Keratinocyte (primary cell): Measurements from ENCODE around the gene TOP2A. TPM values are rescaled to one million over a fixed set of nuclear protein-coding genes. Genes with fewer than 3 reads are reported as not detected.
A peak's percentile ranks its signal among the peaks of the same experiment; 100 is the strongest.

Source experiments
- DNase-seq: peaks from one replicate; pipeline ENCODE4 v3.0.0-alpha.2; 2011; ENCODE audit warnings: low read depth, missing footprints, low spot score
- FAIRE-seq: peaks from 2 replicates; lab custom pipeline; 2011; peaks lifted over from hg19 to GRCh38; lab: Jason Lieb, UNC
- H2AFZ ChIP-seq: 2 replicates; pipeline ENCODE4 v1.6.0; 2012; ENCODE audit warnings: low read length, control low read depth, inconsistent platforms; ENCODE audit not compliant: control insufficient read depth
- H3K27ac ChIP-seq: 2 replicates; pipeline ENCODE4 v1.5.1; 2011; ENCODE audit warnings: low read length; ENCODE audit not compliant: control insufficient read depth, insufficient read depth
- H3K27me3 ChIP-seq: 3 replicates; pipeline ENCODE4 v1.6.0; 2011; ENCODE audit warnings: low read length; ENCODE audit not compliant: control insufficient read depth, insufficient read depth; ENCODE audit errors: extremely low read depth
- H3K36me3 ChIP-seq, 2 experiments: 2 replicates in 1 of 2; 3 replicates in 1 of 2; pipeline ENCODE4 v1.5.1; 2011; ENCODE audit warnings: low read length in 2 of 2, mild to moderate bottlenecking in 1 of 2; ENCODE audit not compliant: control insufficient read depth in 2 of 2, insufficient read depth in 2 of 2; ENCODE audit errors: extremely low read depth in 1 of 2
- H3K4me1 ChIP-seq: 3 replicates; pipeline ENCODE4 v1.5.1; 2011; ENCODE audit warnings: low read length; ENCODE audit not compliant: control insufficient read depth, insufficient read depth; ENCODE audit errors: extremely low read depth
- H3K4me2 ChIP-seq: 3 replicates; pipeline ENCODE4 v1.6.0; 2011; ENCODE audit warnings: low read depth, low read length; ENCODE audit not compliant: control insufficient read depth, insufficient read depth; ENCODE audit errors: extremely low read depth
- H3K4me3 ChIP-seq, 3 experiments: fragments of 200-600 bp in 1 of 3; sonication (generic) in 1 of 3; 2 replicates in 2 of 3; 3 replicates in 1 of 3; pipeline ENCODE4 v1.5.1; 2011 to 2016; ENCODE audit warnings: low read length in 3 of 3, mild to moderate bottlenecking in 3 of 3, control low read depth in 2 of 3, inconsistent platforms in 1 of 3, low read depth in 1 of 3, mixed read lengths in 1 of 3, mixed run types in 1 of 3, moderate library complexity in 1 of 3; ENCODE audit not compliant: control insufficient read depth in 2 of 3, insufficient read depth in 2 of 3; ENCODE audit errors: extremely low read depth in 1 of 3
- H3K79me2 ChIP-seq: 2 replicates; pipeline ENCODE4 v1.6.0; 2012; ENCODE audit warnings: low read length; ENCODE audit not compliant: control insufficient read depth, insufficient read depth
- H3K9ac ChIP-seq: 3 replicates; pipeline ENCODE4 v1.6.0; 2011; ENCODE audit warnings: low read length; ENCODE audit not compliant: control insufficient read depth, insufficient read depth; ENCODE audit errors: extremely low read depth
- H3K9me1 ChIP-seq: 3 replicates; pipeline ENCODE4 v1.6.0; 2011; ENCODE audit warnings: low read length; ENCODE audit not compliant: control insufficient read depth, insufficient read depth; ENCODE audit errors: extremely low read depth
- H3K9me3 ChIP-seq: 2 replicates; pipeline ENCODE4 v1.5.1; 2012; ENCODE audit warnings: low read depth, low read length; ENCODE audit not compliant: control insufficient read depth
- H4K20me1 ChIP-seq: 3 replicates; pipeline ENCODE4 v1.6.0; 2011; ENCODE audit warnings: low read length; ENCODE audit not compliant: control insufficient read depth, insufficient read depth; ENCODE audit errors: extremely low read depth
- EZH2 ChIP-seq: IDR thresholded peaks from one replicate; pipeline ENCODE4 v1.6.1; 2012; ENCODE audit warnings: inconsistent platforms, mild to moderate bottlenecking, low read length, moderate library complexity
- dilution Hi-C: fragments of 300-500 bp; cut with MboI; formaldehyde crosslinking; loops from one replicate; pipeline ENCODE4 v1.7.0; 2020; ENCODE audit warnings: low sequenced_read_pairs; ENCODE audit not compliant: extremely low pct_ligation_motif_present
- polyA plus RNA-seq, 5 experiments: library from polyadenylated mRNA; depleted of rRNA in 3 of 5; stranded (reverse) in 3 of 5; stranded (forward) in 1 of 5; unstranded in 1 of 5; fragments of >200 nt; gene quantifications; 1 replicate in 1 of 5; 2 replicates in 3 of 5; 3 replicates in 1 of 5; pipeline versions ENCODE4 v1.2.1 to v1.2.3, GENCODE V29; 2011 to 2012; ENCODE audit warnings: missing spikeins in 2 of 5, low read depth in 1 of 5, low replicate concordance in 1 of 5
- TF ChIP-seq, protein P1 (sequence below), 3 experiments: IDR thresholded peaks in 1 of 3; conservative IDR thresholded peaks in 1 of 3; optimal IDR thresholded peaks in 1 of 3; 2 replicates in 2 of 3; 3 replicates in 1 of 3; pipeline versions ENCODE3 to v1.5.1; 2011; ENCODE audit warnings: low read length in 3 of 3, mild to moderate bottlenecking in 3 of 3, moderate library complexity in 2 of 3, control low read depth in 1 of 3, inconsistent platforms in 1 of 3; ENCODE audit not compliant: insufficient read depth in 2 of 3; ENCODE audit errors: extremely low read depth in 1 of 3

The TOP2A gene
- polyA plus RNA-seq, 1 donor (not counting 4 experiments of a cell fraction or from before 2014, with no cell fraction given), result 45.0 TPM

- H4K20me1 ChIP-seq, result no peaks in the 10 kb centered on the region
- dilution Hi-C loops, result no loop called here
- no peaks in the 10 kb centered on the region for H3K9me1 ChIP-seq
- TF ChIP-seq, protein P1, sequence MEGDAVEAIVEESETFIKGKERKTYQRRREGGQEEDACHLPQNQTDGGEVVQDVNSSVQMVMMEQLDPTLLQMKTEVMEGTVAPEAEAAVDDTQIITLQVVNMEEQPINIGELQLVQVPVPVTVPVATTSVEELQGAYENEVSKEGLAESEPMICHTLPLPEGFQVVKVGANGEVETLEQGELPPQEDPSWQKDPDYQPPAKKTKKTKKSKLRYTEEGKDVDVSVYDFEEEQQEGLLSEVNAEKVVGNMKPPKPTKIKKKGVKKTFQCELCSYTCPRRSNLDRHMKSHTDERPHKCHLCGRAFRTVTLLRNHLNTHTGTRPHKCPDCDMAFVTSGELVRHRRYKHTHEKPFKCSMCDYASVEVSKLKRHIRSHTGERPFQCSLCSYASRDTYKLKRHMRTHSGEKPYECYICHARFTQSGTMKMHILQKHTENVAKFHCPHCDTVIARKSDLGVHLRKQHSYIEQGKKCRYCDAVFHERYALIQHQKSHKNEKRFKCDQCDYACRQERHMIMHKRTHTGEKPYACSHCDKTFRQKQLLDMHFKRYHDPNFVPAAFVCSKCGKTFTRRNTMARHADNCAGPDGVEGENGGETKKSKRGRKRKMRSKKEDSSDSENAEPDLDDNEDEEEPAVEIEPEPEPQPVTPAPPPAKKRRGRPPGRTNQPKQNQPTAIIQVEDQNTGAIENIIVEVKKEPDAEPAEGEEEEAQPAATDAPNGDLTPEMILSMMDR (optimal IDR thresholded peaks at IDR 0.05 in 1 of 3, IDR thresholded peaks at IDR 0.05 in 1 of 3, conservative IDR thresholded peaks at IDR 0.05 in 1 of 3; ENCODE audit: extremely low read depth in 1 of 3, insufficient read depth in 2 of 3, low read length in 3 of 3), result peak; percentile 70 to 74 (median 73)
- no peak for TF ChIP-seq EZH2
- no peak overlapping the region for H3K9ac ChIP-seq
- H3K36me3 ChIP-seq, result no peaks in the 10 kb centered on the region
- peaks cover 17% of the 10 kb centered on the region for H3K4me1 ChIP-seq
- DNase-seq (no peak), FAIRE-seq (peak; percentile 44)
- no peaks in the 10 kb centered on the region for H3K79me2 ChIP-seq
- H3K4me2 ChIP-seq, result no peak overlapping the region
- H3K4me3 ChIP-seq, result no peak overlapping the region
- H2AFZ ChIP-seq, result no peak overlapping the region
- no peak overlapping the region for H3K27ac ChIP-seq
- H3K27me3 ChIP-seq, result peaks cover 39% of the 10 kb centered on the region
- no peaks in the 10 kb centered on the region for H3K9me3 ChIP-seq
Observed at GRCh38 chr17:40450175-40450574, 32.5 kb upstream of the TOP2A start.

DNA sequence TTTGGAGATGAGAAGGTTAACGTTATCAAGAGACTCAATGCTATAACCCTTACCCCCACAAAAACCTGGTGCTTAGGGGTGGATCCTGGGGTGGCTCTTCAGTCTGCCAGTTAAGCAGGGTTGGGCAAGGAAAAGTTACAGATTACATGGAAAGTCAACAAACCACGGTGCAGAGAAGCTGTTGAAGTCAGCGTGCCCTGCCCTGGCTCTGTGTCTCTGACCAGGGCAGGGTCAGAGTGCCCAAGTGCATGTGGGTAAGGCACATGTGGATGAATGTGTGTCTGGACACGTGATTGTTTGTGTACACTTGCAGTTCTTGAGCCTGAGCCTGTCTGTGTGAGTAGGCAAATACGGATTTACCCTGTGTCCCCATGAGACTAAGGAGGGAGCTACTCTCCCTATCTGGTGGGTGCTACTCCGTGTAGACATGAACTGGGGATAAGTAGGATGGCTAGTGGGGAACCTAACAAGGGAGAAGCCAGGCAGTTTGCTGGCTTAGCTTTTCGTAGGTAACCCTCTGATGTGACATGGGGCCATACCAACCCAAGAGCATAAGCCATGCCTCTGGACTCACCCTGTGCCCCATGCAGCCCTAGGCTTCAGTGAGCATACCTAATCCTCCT, 31.1 kb upstream of the TOP2A start:
- no peaks in the 10 kb centered on the region for H4K20me1 ChIP-seq
- H3K4me1 ChIP-seq, result peaks cover 16% of the 10 kb centered on the region
- H3K9ac ChIP-seq, result no peak overlapping the region
- H2AFZ ChIP-seq, result no peak overlapping the region
- H3K4me2 ChIP-seq, result no peak overlapping the region
- peaks cover 51% of the 10 kb centered on the region for H3K27me3 ChIP-seq
- no peaks in the 10 kb centered on the region for H3K9me3 ChIP-seq
- no peaks in the 10 kb centered on the region for H3K79me2 ChIP-seq
- no peaks in the 10 kb centered on the region for H3K36me3 ChIP-seq
- no peak overlapping the region for H3K4me3 ChIP-seq
- FAIRE-seq, result no peak
- DNase-seq, result no peak
- no peaks in the 10 kb centered on the region for H3K9me1 ChIP-seq
- H3K27ac ChIP-seq, result no peak overlapping the region
- TF ChIP-seq, protein P1 (optimal IDR thresholded peaks at IDR 0.05 in 1 of 3, IDR thresholded peaks at IDR 0.05 in 1 of 3, conservative IDR thresholded peaks at IDR 0.05 in 1 of 3; ENCODE audit: extremely low read depth in 1 of 3, insufficient read depth in 2 of 3, low read length in 3 of 3), result no peak
- TF ChIP-seq EZH2, result no peak
- dilution Hi-C loops, result no loop called here
